ENCODE measurements around the gene ITSN1.

DNA sequence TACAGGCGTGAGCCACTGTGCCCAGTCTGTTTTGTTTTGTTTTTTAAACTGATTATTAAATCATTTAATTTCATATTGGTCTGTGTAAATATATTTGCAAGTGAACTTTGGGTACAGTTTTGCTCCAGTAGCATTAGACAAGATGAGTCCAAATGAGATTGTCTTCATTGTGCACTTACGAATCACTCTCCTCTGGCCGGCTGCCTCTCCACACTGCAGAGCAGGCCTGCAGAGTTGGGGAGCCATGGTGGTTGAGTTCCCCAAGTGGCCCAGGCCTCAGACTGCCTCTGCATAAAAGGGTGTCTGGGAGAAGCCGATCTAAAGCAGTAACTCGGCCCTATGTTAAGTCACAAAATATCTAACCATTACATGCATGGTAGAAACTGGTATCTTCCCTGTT, 198.5 kb downstream of the ITSN1 start:
- TF ChIP-seq POLR2AphosphoS5 (IDR thresholded peaks at IDR 0.05) = no peak
- TF ChIP-seq, protein P1, sequence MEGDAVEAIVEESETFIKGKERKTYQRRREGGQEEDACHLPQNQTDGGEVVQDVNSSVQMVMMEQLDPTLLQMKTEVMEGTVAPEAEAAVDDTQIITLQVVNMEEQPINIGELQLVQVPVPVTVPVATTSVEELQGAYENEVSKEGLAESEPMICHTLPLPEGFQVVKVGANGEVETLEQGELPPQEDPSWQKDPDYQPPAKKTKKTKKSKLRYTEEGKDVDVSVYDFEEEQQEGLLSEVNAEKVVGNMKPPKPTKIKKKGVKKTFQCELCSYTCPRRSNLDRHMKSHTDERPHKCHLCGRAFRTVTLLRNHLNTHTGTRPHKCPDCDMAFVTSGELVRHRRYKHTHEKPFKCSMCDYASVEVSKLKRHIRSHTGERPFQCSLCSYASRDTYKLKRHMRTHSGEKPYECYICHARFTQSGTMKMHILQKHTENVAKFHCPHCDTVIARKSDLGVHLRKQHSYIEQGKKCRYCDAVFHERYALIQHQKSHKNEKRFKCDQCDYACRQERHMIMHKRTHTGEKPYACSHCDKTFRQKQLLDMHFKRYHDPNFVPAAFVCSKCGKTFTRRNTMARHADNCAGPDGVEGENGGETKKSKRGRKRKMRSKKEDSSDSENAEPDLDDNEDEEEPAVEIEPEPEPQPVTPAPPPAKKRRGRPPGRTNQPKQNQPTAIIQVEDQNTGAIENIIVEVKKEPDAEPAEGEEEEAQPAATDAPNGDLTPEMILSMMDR (IDR thresholded peaks at IDR 0.05) = no peak
